Measurements from ENCODE around the gene XRCC3. TPM values are rescaled to one million over a fixed set of nuclear protein-coding genes. Genes with fewer than 3 reads are reported as not detected.
A peak's percentile ranks its signal among the peaks of the same experiment; 100 is the strongest.

Gene XRCC3
- total and polyA plus RNA-seq, 10 of the 15 experiments (the other 5 are each of a cell fraction or from before 2014, with no cell fraction given): 0.37 to 52.0 (median 26.8) TPM

DNA sequence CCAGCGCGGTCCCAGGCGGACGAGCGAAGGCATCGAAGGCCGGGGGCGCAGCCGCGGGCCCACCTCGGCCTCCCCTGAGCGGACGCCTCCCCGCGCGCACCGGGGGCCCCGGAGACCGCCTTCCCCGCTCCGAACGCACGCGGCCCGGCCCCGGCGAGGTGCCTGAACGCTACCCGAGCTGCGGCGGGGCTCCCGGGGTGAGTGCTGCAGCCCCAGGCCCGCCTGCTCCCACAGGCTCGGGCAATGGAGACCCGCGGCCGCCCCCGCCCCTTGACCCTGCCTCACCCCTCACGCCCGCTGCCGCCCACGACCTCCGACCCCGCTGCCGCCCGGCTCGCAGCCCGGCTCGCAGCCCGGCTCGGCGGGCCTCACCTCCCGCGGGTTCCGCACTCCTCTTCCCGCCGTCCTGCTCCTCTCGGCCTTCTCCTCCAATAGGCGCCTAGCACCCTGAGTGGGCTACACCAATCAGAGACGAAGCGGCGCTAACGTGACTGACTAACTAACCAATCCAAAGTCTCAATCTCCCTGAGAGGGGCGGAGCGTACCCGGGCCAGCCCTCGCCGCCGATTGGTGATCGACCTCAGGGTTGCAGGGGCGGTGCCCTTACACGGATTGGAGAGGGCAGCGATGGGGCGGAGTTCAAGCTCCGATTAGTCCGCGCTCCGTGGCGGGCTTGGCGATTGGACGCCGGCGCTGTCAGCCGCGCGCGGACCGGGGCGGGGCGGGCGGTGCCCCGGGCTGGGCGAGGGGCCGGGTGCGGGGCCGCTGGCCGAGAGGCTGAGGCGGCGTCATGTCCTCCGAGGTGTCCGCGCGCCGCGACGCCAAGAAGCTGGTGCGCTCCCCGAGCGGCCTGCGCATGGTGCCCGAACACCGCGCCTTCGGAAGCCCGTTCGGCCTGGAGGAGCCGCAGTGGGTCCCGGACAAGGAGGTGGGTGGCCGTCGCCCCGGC is at the start of gene XRCC3, which contains the start of gene ZFYVE21 (continued):
- no peak for TF ChIP-seq PAX8 (IDR thresholded peaks at IDR 0.05)
- no peak; the same call in 1 of the 2 replicates for TF ChIP-seq MXI1 (IDR thresholded peaks at IDR 0.05; ENCODE audit: low read depth, low read length)
- peak; percentile 56 for TF ChIP-seq IKZF1 (conservative IDR thresholded peaks at IDR 0.05)
- no peak for TF ChIP-seq MYB (IDR thresholded peaks at IDR 0.05; ENCODE audit: borderline replicate concordance, low read depth, low read length)
- peak; percentile 94 for TF ChIP-seq LARP7 (IDR thresholded peaks at IDR 0.05)
- TF ChIP-seq ZNF207 (IDR thresholded peaks at IDR 0.05; ENCODE audit: borderline replicate concordance): no peak
- TF ChIP-seq TCF7 (IDR thresholded peaks at IDR 0.05; ENCODE audit: borderline replicate concordance): no peak
- TF ChIP-seq BMI1 (IDR thresholded peaks at IDR 0.05; ENCODE audit: borderline replicate concordance): no peak
- TF ChIP-seq CBX3 (IDR thresholded peaks at IDR 0.05; ENCODE audit: borderline replicate concordance, low read depth): no peak
- no peak for TF ChIP-seq CBFB (IDR thresholded peaks at IDR 0.05; ENCODE audit: low read depth)
- TF ChIP-seq, protein P1, sequence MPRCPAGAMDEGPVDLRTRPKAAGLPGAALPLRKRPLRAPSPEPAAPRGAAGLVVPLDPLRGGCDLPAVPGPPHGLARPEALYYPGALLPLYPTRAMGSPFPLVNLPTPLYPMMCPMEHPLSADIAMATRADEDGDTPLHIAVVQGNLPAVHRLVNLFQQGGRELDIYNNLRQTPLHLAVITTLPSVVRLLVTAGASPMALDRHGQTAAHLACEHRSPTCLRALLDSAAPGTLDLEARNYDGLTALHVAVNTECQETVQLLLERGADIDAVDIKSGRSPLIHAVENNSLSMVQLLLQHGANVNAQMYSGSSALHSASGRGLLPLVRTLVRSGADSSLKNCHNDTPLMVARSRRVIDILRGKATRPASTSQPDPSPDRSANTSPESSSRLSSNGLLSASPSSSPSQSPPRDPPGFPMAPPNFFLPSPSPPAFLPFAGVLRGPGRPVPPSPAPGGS (IDR thresholded peaks at IDR 0.05; ENCODE audit: borderline replicate concordance, insufficient read depth, low read depth, low read length, poor library complexity, severe bottlenecking): no peak
- TF ChIP-seq KAT2A (conservative IDR thresholded peaks at IDR 0.05; ENCODE audit: control insufficient read depth, low read depth, low read length): no peak
- TF ChIP-seq, protein P2, sequence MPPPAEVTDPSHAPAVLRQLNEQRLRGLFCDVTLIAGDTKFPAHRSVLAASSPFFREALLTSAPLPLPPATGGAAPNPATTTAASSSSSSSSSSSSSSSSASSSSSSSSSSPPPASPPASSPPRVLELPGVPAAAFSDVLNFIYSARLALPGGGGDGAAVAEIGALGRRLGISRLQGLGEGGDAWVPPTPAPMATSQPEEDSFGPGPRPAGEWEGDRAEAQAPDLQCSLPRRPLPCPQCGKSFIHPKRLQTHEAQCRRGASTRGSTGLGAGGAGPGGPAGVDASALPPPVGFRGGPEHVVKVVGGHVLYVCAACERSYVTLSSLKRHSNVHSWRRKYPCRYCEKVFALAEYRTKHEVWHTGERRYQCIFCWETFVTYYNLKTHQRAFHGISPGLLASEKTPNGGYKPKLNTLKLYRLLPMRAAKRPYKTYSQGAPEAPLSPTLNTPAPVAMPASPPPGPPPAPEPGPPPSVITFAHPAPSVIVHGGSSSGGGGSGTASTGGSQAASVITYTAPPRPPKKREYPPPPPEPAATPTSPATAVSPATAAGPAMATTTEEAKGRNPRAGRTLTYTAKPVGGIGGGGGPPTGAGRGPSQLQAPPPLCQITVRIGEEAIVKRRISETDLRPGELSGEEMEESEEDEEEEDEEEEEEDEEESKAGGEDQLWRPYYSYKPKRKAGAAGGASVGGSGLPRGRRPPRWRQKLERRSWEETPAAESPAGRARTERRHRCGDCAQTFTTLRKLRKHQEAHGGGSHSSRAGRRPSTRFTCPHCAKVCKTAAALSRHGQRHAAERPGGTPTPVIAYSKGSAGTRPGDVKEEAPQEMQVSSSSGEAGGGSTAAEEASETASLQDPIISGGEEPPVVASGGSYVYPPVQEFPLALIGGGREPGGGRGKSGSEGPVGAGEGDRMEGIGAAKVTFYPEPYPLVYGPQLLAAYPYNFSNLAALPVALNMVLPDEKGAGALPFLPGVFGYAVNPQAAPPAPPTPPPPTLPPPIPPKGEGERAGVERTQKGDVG (CRISPR knock-in tag; IDR thresholded peaks at IDR 0.05): no peak
- TF ChIP-seq, protein P3, sequence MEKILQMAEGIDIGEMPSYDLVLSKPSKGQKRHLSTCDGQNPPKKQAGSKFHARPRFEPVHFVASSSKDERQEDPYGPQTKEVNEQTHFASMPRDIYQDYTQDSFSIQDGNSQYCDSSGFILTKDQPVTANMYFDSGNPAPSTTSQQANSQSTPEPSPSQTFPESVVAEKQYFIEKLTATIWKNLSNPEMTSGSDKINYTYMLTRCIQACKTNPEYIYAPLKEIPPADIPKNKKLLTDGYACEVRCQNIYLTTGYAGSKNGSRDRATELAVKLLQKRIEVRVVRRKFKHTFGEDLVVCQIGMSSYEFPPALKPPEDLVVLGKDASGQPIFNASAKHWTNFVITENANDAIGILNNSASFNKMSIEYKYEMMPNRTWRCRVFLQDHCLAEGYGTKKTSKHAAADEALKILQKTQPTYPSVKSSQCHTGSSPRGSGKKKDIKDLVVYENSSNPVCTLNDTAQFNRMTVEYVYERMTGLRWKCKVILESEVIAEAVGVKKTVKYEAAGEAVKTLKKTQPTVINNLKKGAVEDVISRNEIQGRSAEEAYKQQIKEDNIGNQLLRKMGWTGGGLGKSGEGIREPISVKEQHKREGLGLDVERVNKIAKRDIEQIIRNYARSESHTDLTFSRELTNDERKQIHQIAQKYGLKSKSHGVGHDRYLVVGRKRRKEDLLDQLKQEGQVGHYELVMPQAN (conservative IDR thresholded peaks at IDR 0.05): peak; percentile 96
- TF ChIP-seq, protein P4, sequence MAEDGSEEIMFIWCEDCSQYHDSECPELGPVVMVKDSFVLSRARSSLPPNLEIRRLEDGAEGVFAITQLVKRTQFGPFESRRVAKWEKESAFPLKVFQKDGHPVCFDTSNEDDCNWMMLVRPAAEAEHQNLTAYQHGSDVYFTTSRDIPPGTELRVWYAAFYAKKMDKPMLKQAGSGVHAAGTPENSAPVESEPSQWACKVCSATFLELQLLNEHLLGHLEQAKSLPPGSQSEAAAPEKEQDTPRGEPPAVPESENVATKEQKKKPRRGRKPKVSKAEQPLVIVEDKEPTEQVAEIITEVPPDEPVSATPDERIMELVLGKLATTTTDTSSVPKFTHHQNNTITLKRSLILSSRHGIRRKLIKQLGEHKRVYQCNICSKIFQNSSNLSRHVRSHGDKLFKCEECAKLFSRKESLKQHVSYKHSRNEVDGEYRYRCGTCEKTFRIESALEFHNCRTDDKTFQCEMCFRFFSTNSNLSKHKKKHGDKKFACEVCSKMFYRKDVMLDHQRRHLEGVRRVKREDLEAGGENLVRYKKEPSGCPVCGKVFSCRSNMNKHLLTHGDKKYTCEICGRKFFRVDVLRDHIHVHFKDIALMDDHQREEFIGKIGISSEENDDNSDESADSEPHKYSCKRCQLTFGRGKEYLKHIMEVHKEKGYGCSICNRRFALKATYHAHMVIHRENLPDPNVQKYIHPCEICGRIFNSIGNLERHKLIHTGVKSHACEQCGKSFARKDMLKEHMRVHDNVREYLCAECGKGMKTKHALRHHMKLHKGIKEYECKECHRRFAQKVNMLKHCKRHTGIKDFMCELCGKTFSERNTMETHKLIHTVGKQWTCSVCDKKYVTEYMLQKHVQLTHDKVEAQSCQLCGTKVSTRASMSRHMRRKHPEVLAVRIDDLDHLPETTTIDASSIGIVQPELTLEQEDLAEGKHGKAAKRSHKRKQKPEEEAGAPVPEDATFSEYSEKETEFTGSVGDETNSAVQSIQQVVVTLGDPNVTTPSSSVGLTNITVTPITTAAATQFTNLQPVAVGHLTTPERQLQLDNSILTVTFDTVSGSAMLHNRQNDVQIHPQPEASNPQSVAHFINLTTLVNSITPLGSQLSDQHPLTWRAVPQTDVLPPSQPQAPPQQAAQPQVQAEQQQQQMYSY (CRISPR knock-in tag; IDR thresholded peaks at IDR 0.05): no peak
- TF ChIP-seq, protein P5, sequence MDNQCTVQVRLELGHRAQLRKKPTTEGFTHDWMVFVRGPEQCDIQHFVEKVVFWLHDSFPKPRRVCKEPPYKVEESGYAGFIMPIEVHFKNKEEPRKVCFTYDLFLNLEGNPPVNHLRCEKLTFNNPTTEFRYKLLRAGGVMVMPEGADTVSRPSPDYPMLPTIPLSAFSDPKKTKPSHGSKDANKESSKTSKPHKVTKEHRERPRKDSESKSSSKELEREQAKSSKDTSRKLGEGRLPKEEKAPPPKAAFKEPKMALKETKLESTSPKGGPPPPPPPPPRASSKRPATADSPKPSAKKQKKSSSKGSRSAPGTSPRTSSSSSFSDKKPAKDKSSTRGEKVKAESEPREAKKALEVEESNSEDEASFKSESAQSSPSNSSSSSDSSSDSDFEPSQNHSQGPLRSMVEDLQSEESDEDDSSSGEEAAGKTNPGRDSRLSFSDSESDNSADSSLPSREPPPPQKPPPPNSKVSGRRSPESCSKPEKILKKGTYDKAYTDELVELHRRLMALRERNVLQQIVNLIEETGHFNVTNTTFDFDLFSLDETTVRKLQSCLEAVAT (IDR thresholded peaks at IDR 0.05): no peak
